ENCODE data around the gene PRKCB.

PRKCB gene

DNA sequence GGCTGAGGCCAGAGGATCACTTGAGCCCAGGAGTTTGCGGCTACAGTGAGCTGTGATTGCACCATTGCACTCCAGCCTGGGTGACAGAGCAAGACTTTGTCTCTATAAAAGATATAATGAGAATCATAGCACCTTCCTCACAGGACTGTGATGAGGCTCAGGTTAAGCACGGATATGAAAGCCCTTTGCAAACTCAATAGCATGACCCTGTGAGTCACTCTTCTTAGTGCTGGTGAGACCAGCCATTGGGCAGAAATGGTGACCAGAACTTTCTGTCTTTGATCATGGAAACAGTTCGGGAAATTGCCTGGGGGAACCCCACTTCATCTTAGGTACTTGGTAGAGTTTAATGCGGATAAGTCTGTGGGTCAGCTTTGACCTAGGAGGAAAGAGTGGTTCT is 144.2 kb downstream of the PRKCB start:
- in situ Hi-C loops (cut with MboI; ENCODE audit: low pct_unique_long_range_greater_than_20kb, low sequenced_read_pairs) = no loop called here
- DNase-seq = no peak

GRCh38 chr16:23981429-23982399 is 145.9 kb downstream of the PRKCB start:
- DNase-seq = no peak
- in situ Hi-C loops (cut with MboI; ENCODE audit: low pct_unique_long_range_greater_than_20kb, low sequenced_read_pairs) = no loop called here

GRCh38 chr16:23986455-23986854 is 150.7 kb downstream of the PRKCB start:
- no peak for DNase-seq

GRCh38 chr16:23987443-23987842 is 151.7 kb downstream of the PRKCB start:
- in situ Hi-C loops (cut with MboI; ENCODE audit: low pct_unique_long_range_greater_than_20kb, low sequenced_read_pairs) = no loop called here
- DNase-seq = no peak

More at GRCh38 chr16:23986455-23986854, 150.7 kb downstream of the PRKCB start:
- in situ Hi-C loops (cut with MboI; ENCODE audit: low pct_unique_long_range_greater_than_20kb, low sequenced_read_pairs) = no loop called here

- DNase-seq = no peak
- in situ Hi-C loops (cut with MboI; ENCODE audit: low pct_unique_long_range_greater_than_20kb, low sequenced_read_pairs) = no loop called here
Observed at GRCh38 chr16:23990507-23990906, 154.7 kb downstream of the PRKCB start.

GRCh38 chr16:23991066-23991465 is 155.3 kb downstream of the PRKCB start:
- DNase-seq = no peak
- in situ Hi-C loops (cut with MboI; ENCODE audit: low pct_unique_long_range_greater_than_20kb, low sequenced_read_pairs) = no loop called here

GRCh38 chr16:23994615-23995014 is 158.8 kb downstream of the PRKCB start:
- no peak for DNase-seq
- in situ Hi-C loops (cut with MboI; ENCODE audit: low pct_unique_long_range_greater_than_20kb, low sequenced_read_pairs) = no loop called here

- no peak for DNase-seq
- in situ Hi-C loops (cut with MboI; ENCODE audit: low pct_unique_long_range_greater_than_20kb, low sequenced_read_pairs) = no loop called here
Observed at GRCh38 chr16:23996258-23996955, 160.6 kb downstream of the PRKCB start.

DNA sequence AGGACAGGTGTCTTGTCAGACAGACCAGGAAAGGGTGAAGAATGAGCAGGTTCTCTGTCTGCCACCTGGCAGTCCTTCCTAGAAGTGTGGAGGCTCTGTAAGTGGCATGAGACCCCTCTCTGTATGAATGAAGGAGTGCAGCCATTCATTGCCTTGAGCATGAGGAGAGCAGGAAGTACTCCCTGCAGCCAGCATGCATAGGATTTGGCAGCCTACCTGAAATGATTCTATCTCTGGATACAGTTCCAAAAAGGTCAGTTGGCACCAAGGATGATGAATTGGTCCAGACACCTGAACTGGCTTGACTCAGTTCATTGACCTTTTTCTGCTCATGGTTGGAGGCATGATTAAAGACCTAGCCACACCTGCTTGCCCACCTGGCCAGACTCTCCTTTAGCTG is 163.0 kb downstream of the PRKCB start:
- in situ Hi-C loops (cut with MboI; ENCODE audit: low pct_unique_long_range_greater_than_20kb, low sequenced_read_pairs) = no loop called here
- no peak for DNase-seq

DNA sequence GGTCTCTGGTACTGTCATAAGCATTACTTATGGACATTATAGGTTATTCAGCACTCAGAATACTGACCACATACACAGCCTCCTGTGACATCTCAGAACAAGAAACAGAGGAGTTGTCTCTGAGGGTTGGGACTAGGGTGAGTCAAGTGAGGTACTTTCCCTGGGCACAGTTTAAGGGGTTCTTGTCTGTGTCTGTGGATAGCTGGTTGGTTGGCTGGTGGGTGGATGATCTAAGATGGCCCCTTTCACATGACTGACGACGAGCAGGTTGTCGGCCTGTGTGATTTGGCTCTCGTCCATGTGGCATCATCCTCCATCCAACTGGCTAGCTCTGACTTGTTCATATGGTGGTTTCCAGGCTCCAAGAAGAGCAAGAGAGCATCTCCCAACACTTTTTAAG is 163.9 kb downstream of the PRKCB start:
- no peak for DNase-seq
- in situ Hi-C loops (cut with MboI; ENCODE audit: low pct_unique_long_range_greater_than_20kb, low sequenced_read_pairs) = no loop called here

GRCh38 chr16:24001710-24002109 is 165.9 kb downstream of the PRKCB start:
- DNase-seq = no peak
- in situ Hi-C loops (cut with MboI; ENCODE audit: low pct_unique_long_range_greater_than_20kb, low sequenced_read_pairs) = no loop called here

DNA sequence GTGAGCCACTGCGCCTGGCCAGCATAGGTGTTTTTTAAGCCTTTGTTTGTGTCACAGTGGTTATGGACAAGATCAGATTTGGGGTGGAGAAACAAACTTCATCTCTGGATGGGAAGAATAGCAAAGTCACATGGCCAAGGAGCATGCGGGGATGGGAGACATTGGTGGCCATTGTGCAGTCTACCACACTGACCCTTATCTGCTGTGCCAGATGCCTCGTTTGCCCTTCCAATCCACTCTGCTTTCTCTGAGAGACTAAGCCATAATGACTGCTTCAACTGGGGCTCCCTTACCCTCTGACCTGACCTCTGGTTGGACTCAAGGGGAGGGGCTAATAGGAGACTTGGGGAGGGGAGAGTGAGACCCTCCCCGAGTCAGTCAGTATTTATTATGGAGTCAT is 166.8 kb downstream of the PRKCB start:
- DNase-seq = no peak
- in situ Hi-C loops (cut with MboI; ENCODE audit: low pct_unique_long_range_greater_than_20kb, low sequenced_read_pairs) = no loop called here

- in situ Hi-C loops (cut with MboI; ENCODE audit: low pct_unique_long_range_greater_than_20kb, low sequenced_read_pairs) = no loop called here
- DNase-seq = no peak
Observed at GRCh38 chr16:24005577-24005976, 169.8 kb downstream of the PRKCB start.

DNA sequence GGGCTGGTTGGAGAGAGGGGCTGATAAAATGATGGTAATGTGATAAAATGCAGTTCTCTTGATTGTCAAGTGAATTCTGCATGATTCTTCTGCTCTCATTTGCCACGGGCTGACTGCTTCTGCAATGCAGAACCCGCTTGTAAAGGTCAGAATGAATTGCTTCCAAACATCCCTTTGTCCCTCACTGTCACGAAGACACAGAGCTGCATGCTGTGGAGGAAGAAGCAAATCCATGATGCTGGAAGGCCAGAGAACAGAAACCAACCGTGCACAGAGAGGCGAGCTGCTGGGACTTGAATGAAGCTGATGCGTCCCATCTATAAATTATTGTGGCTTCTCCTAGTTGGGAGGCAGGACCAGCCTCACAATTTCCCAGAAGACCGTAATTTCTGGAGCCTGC is 171.6 kb downstream of the PRKCB start:
- DNase-seq = no peak

DNA sequence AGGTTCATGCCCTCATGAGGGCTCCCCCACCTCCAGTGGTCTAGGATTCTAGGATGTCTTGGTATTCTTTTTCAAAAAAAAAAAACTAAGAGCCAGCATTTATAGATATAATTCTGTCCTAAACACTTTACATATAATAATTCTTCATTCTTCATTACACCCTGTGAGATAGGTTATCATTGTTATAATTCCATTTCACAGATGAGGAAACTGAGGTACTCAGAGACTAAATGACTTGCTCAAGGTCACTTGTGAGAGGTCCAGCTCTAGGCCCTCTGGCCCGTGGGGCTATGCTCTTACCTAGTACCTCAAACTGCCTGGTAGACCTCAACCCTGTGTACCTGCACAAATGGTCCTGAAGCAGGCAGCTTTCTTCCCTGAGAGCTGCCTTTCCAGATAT is 172.2 kb downstream of the PRKCB start:
- in situ Hi-C loops (cut with MboI; ENCODE audit: low pct_unique_long_range_greater_than_20kb, low sequenced_read_pairs) = no loop called here
- no peak for DNase-seq

More for the DNA sequence above, 171.6 kb downstream of the PRKCB start:
- in situ Hi-C loops (cut with MboI; ENCODE audit: low pct_unique_long_range_greater_than_20kb, low sequenced_read_pairs) = no loop called here

DNA sequence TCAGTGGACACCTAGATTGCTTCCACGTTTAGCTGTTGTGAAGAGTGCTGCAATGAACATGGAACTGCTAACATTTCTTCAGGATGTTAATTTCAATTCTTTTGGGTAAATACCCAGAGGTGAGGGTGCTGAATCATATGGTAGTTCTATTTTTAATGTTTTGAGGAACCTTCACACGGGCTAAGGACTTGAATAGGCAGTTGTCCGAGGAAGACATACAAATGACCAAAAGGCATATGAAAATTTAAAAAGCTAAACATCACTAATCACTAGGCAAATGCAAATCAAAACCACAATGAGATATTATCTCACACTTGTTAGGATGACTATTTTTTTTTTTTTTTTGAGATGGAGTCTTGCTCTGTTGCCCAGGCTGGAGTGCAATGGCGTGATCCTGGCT is 173.3 kb downstream of the PRKCB start:
- in situ Hi-C loops (cut with MboI; ENCODE audit: low pct_unique_long_range_greater_than_20kb, low sequenced_read_pairs) = no loop called here
- DNase-seq = peak; percentile 27

GRCh38 chr16:24009955-24010354 is 174.2 kb downstream of the PRKCB start:
- no peak for DNase-seq
- in situ Hi-C loops (cut with MboI; ENCODE audit: low pct_unique_long_range_greater_than_20kb, low sequenced_read_pairs) = no loop called here

DNA sequence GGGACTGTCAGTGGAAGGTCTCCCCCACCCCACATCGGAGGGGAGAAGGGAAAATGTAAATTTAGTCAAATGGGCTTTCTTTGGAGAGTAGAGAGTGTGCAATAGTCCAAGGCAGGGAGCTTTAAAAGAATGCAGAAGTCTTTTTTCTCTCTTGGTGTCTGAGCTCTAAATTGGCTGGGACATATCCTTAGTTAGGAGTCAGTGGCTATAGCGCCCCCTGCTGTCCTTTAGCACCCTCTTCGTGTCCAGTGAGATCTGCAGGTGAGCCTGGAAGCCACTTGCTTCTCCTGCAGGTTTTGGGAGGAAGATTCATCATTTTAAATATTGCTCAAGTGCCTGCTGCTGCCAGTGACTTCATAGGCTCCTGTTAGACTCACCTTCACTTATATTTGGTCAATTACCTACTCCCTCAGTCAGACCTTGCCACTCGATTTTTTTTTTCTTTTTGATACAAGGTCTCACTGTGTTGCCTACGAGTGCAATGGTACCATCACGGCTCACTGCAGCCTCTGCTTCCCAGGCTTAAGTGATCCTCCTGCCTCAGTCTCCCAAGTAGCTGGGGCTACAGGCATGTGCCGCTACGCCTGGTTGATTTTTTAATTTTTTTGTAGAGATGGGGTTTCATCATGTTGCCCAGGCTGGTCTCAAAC is 174.8 kb downstream of the PRKCB start:
- DNase-seq = peak; percentile 87
- in situ Hi-C loops (cut with MboI; ENCODE audit: low pct_unique_long_range_greater_than_20kb, low sequenced_read_pairs) = no loop called here

GRCh38 chr16:24011237-24011636 is 175.5 kb downstream of the PRKCB start:
- in situ Hi-C loops (cut with MboI; ENCODE audit: low pct_unique_long_range_greater_than_20kb, low sequenced_read_pairs) = no loop called here
- DNase-seq = no peak
